ENCODE data around the gene ANKMY1. TPM values are rescaled to one million over a fixed set of nuclear protein-coding genes. Genes with fewer than 3 reads are reported as not detected.

Gene ANKMY1
- total RNA-seq, 1 donor from 2014 or later = 25.1 TPM

DNA sequence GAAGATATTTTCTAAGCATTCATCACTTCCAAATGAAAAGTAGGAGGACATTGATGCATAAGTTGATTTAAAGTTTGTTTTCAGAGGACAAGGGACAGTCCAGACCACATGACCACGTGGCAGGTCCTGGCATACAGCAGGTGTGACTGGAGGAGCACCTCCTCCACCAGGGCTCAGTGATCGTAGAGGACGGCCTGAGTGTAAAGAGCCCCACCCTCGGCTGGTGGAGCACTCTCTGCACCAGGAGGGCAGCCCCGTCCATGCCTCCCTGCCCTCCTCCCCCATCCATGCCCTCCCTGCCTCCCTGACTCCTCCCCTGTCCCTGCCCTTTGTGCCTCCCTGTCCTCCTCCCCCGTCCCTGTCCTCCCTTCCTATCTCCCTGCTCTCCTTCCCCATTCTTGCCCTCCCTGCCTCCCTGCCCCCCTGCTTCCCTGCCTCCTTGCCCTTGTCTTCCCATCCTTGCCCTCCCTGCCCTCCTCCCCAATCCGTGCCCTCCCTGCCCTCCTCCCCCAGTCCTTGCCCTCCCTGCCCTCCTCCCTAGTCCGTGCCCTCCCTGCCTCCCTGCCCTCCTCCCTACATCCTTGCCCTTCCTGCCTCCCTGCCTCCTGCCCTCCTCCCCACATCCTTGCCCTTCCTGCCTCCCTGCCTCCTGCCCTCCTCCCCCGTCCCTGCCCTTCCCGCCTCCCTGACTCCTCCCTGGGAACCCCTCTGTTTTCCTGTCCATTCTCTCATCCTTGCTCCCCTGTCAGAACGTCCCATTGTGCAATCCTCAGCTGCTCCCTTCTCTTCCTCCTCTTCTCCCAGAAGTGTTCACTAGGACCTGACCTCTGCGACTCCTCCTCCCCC, 47.9 kb downstream of the ANKMY1 start:
- H3K36me3 Mint-ChIP-seq (ENCODE audit: low read depth) = no peaks in the 10 kb centered on the region
- no peak overlapping the region for H3K27ac Mint-ChIP-seq
- H3K9me3 Mint-ChIP-seq = no peaks in the 10 kb centered on the region
- DNase-seq (ENCODE audit: low spot score) = peak; percentile 6
- peaks cover 11% of the 10 kb centered on the region for H3K4me1 Mint-ChIP-seq (ENCODE audit: low read depth)
- no peak overlapping the region for H3K4me3 Mint-ChIP-seq (ENCODE audit: low read depth)
- no peaks in the 10 kb centered on the region for H3K27me3 Mint-ChIP-seq (ENCODE audit: low read depth)
- intact Hi-C loops (cut with micrococcal nuclease) = no loop called here

DNA sequence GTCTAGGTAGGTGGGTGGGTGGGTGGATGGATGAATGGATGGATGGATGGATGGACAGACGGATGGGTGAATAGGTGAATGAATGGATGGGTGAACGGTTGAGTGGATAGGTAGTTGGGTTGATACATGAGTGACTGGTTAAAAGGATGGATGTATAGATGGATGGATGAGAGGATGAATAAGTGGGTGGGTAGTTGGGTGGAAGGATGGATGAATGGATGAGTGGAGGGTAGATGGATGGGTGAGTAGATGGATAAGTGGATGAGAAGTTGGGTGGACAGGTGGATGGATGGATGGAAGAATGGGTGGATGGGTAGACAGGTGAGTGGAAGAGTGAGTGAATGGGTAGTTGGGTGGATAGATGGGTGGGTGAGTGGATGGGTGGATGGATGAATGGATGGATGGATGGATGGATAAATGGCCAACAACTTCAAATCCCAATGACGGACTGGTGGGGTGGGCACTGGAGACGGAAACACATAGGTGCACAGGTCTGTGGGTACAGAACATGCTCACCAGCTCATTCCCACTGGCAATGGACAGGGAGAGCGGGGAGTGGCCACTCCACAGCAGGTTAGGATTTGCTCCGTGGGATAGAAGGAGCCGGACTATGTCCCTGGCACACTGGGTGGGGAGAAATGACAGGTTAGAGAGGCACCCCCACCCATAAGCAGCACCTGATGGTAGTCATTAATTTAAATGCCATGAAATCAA, 48.8 kb downstream of the ANKMY1 start:
- Mint-ChIP-seq H3K4me1 (ENCODE audit: low read depth) (peaks cover 7% of the 10 kb centered on the region), H3K4me3 (ENCODE audit: low read depth) (no peak overlapping the region), H3K27ac (no peak overlapping the region), H3K27me3 (ENCODE audit: low read depth) (no peaks in the 10 kb centered on the region), H3K9me3 (no peaks in the 10 kb centered on the region), H3K36me3 (ENCODE audit: low read depth) (no peaks in the 10 kb centered on the region)
- DNase-seq (ENCODE audit: low spot score) = peak; percentile 2
- intact Hi-C loops (cut with micrococcal nuclease) = no loop called here

DNA sequence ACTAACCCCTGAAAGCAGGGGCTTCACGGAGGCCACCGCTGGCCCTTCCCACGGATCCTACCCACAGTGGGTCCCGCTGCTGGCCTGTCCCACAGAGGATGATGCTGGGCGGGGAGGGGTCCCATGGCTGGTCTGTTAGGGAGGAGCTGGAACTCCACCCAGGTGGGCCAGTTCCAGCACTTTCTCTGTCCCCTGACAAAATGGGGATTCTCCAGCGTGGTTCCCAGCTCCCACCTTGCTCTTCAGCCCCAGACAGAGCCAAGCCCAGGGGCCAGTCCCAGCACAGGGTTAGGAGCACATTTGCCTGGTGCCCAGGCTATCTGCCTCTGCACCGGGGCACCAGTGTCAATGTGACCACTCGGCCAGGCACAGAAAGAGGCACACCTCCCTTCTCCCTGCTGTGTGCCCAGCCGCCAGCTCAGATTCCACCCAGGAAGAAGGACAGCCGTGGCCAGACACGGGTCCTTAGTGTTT, 50.0 kb downstream of the ANKMY1 start:
- intact Hi-C loops (cut with micrococcal nuclease) = no loop called here
- Mint-ChIP-seq H3K4me1 (ENCODE audit: low read depth) (no peaks in the 10 kb centered on the region), H3K36me3 (ENCODE audit: low read depth) (no peaks in the 10 kb centered on the region), H3K27me3 (ENCODE audit: low read depth) (no peaks in the 10 kb centered on the region), H3K9me3 (no peaks in the 10 kb centered on the region), H3K27ac (no peak overlapping the region), H3K4me3 (ENCODE audit: low read depth) (no peak overlapping the region)
- DNase-seq (ENCODE audit: low spot score) = no peak

DNA sequence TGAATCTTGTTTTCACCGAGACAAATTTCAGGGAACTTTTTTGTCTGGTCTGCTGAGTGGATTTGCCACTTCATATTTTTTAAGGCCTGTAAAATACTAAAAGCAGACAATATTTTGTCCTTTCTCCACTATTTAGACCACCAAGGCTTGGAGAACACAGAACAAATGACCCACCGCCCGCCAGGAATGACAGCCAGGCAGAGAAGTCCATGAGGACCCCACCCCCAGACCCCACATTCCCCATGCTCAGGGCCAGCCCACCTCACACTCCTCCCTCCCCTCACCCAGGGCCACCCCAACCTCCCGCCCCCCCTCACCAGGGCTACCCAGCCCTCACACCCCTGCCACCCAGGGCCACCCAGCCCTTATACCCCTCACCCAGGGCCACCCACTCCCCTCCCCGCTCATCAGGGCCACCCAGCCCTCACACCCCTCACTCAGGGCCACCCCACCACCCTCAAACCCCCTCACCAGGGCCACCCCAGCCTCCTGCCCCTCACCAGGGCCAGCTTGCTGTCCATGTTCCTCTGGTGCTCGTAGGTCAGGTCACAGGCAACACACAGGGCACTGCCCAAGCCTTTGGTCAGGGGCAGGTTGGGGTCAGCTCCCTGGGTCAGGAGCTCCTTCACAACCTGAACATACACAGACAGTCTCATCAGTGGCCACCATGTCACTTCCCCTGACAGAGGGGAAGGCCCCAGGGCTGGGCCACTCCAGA, 50.6 kb downstream of the ANKMY1 start:
- no peaks in the 10 kb centered on the region for H3K27me3 Mint-ChIP-seq (ENCODE audit: low read depth)
- no peak overlapping the region for H3K27ac Mint-ChIP-seq
- intact Hi-C loops (cut with micrococcal nuclease) = no loop called here
- no peaks in the 10 kb centered on the region for H3K9me3 Mint-ChIP-seq
- H3K36me3 Mint-ChIP-seq (ENCODE audit: low read depth) = no peaks in the 10 kb centered on the region
- no peak for DNase-seq (ENCODE audit: low spot score)
- H3K4me1 Mint-ChIP-seq (ENCODE audit: low read depth) = no peaks in the 10 kb centered on the region
- H3K4me3 Mint-ChIP-seq (ENCODE audit: low read depth) = no peak overlapping the region

DNA sequence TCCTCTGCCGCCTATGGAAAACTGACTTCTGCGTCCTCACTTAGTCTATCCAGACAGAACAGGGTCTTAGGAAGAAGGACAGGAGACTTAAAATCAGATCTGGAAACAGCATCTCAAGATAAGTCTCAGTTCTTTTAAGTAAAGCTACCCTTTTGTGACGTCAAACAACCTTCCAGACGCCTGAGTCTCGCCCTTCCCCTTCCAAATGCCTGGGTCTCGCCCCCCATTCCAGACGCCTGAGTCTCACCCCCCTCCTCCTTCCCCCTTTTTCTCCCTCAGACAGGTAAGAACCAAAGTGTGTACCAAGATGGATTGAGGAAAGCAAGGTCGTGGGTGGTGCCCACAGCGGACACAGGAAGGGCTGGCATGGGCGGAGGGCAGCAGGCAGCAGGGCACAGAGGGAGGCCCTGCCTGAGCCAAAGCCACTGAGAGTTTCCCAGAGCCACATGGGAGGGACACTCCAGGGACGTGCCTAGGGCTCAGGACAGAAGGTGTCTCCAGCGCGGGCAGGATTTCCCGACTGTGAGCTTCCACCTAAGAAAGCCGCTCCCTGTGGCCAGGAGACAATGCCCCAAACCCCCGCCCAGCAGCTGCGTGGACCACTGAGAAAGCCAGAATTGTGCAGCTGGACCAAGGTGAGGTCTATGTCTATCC, 51.3 kb downstream of the ANKMY1 start:
- H3K4me1 Mint-ChIP-seq (ENCODE audit: low read depth) = no peaks in the 10 kb centered on the region
- H3K9me3 Mint-ChIP-seq = no peaks in the 10 kb centered on the region
- H3K27ac Mint-ChIP-seq = no peak overlapping the region
- no peak for DNase-seq (ENCODE audit: low spot score)
- H3K4me3 Mint-ChIP-seq (ENCODE audit: low read depth) = no peak overlapping the region
- H3K36me3 Mint-ChIP-seq (ENCODE audit: low read depth) = no peaks in the 10 kb centered on the region
- intact Hi-C loops (cut with micrococcal nuclease) = no loop called here
- no peaks in the 10 kb centered on the region for H3K27me3 Mint-ChIP-seq (ENCODE audit: low read depth)

DNA sequence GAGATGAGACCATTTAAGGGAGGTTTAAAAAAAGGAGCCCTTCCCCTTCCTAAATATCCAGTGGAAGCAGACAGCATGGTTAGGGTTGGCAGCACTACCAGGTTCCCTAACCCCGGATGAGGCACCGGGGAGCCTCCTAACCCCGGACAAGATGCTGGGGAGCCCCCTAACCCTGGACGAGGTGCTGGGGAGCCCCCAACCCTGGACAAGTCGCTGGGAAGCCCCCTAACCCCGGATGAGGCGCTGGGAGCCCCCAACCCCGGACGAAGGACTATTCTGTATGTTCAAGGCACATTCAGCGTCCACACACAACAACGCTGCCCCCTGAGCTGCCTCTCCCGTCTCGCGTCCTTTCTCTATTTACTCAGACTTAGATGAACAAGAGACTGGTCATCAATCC, 51.9 kb downstream of the ANKMY1 start:
- Mint-ChIP-seq H3K4me1 (ENCODE audit: low read depth) (no peaks in the 10 kb centered on the region), H3K9me3 (no peaks in the 10 kb centered on the region), H3K36me3 (ENCODE audit: low read depth) (no peaks in the 10 kb centered on the region), H3K4me3 (ENCODE audit: low read depth) (no peak overlapping the region), H3K27ac (no peak overlapping the region), H3K27me3 (ENCODE audit: low read depth) (no peaks in the 10 kb centered on the region)
- DNase-seq (ENCODE audit: low spot score) = peak; percentile 4
- intact Hi-C loops (cut with micrococcal nuclease) = no loop called here

DNA sequence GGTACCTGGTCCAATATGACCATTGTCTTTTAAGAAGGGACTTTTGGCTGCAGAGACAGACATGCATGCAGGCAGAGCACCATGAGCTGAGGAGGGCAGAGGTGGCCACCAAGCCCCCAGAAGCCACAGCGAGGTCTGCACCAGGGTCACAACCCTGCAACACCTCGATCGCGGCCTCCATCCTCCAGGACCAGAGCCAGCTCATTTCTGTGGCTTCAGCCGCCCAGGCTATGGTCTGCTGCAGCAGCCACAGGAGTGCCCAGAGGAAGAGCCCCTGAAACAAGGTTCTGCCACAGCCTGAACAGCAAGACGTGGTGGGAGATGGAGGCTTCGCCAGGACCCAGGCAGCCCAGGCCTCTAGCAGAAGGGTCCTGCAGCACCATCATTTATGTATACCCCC, 53.9 kb downstream of the ANKMY1 start:
- H3K27me3 Mint-ChIP-seq (ENCODE audit: low read depth) = no peaks in the 10 kb centered on the region
- no peak overlapping the region for H3K27ac Mint-ChIP-seq
- H3K4me1 Mint-ChIP-seq (ENCODE audit: low read depth) = no peaks in the 10 kb centered on the region
- no peak overlapping the region for H3K4me3 Mint-ChIP-seq (ENCODE audit: low read depth)
- no peaks in the 10 kb centered on the region for H3K9me3 Mint-ChIP-seq
- no peak for DNase-seq (ENCODE audit: low spot score)
- peaks cover 2% of the 10 kb centered on the region for H3K36me3 Mint-ChIP-seq (ENCODE audit: low read depth)
- intact Hi-C loops (cut with micrococcal nuclease) = no loop called here

DNA sequence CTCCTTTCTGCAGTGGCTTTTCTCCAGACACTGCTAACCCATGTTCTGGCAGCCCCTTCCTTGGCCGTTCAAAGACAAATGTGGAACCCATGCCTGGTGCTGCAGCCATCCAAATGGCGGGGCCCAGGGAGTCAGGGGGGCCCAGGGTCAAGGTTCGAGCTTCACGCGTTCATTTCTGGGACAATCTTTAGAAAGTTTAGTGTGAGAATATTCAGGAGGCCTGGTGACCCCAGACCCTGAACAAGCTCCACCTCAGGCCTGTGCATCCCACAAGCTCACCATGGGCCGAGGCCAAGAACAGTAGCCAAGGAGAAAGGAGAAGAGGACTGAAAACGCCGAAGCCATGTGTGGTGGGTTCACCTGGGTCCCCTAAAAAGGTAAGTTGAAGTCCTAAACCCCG, 54.4 kb downstream of the ANKMY1 start:
- Mint-ChIP-seq H3K36me3 (ENCODE audit: low read depth) (peaks cover 6% of the 10 kb centered on the region), H3K9me3 (no peaks in the 10 kb centered on the region), H3K27me3 (ENCODE audit: low read depth) (no peaks in the 10 kb centered on the region), H3K4me1 (ENCODE audit: low read depth) (no peaks in the 10 kb centered on the region), H3K4me3 (ENCODE audit: low read depth) (no peak overlapping the region), H3K27ac (no peak overlapping the region)
- intact Hi-C loops (cut with micrococcal nuclease) = no loop called here
- no peak for DNase-seq (ENCODE audit: low spot score)

DNA sequence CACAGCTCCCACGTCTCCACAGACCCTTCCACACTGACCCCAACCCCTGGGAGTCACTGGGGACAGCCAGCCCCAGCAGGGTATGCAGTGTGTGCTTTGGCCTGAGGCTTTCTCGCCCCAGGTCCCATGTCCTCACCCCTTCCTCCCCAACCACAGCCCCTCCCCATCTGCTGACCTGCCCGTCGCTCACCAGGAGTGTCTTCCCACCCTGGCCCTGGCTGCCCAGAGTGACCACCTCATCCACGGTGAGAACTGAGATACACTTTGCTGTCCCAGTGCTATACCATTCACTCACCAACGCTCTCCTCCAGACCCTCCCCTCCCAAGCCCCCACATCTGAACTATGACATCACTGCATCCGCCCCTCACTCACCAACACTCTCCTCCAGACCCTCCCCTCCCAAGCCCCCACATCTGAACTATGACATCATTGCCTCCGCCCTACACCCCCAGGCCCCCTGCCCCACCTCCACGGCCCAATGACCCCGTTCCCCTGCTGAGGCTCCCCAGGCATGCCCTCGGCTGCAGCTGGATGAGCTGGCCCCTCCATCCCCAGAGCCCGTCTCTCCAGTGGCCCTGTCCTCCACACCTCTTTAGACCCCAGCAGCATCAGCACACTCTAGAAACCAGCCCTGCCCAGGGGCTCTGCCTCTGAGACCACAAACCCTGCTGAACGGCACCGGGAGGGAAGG, 55.2 kb downstream of the ANKMY1 start:
- Mint-ChIP-seq H3K36me3 (ENCODE audit: low read depth) (peaks cover 6% of the 10 kb centered on the region), H3K27ac (no peak overlapping the region), H3K4me1 (ENCODE audit: low read depth) (no peaks in the 10 kb centered on the region), H3K27me3 (ENCODE audit: low read depth) (no peaks in the 10 kb centered on the region), H3K4me3 (ENCODE audit: low read depth) (no peak overlapping the region), H3K9me3 (no peaks in the 10 kb centered on the region)
- intact Hi-C loops (cut with micrococcal nuclease) = no loop called here
- no peak for DNase-seq (ENCODE audit: low spot score)

DNA sequence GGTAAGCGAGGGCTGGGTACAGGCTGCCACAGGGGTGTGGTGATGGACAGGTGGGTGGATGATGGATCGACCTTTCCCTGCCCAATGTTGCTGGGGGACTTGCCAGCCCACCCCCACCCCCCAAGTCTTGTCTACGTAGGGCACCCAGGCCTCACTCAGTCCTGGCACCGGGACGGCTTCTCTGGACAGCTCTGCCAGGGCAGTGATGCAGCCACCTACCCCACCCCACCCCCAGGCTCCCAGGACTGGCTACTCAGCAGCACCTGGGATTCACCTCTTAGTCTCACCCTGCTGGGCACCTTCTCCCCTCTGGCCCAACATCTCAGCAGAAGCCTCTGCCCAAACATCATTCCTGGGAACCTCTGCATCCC, 55.7 kb downstream of the ANKMY1 start:
- intact Hi-C loops (cut with micrococcal nuclease) = no loop called here
- no peak for DNase-seq (ENCODE audit: low spot score)

DNA sequence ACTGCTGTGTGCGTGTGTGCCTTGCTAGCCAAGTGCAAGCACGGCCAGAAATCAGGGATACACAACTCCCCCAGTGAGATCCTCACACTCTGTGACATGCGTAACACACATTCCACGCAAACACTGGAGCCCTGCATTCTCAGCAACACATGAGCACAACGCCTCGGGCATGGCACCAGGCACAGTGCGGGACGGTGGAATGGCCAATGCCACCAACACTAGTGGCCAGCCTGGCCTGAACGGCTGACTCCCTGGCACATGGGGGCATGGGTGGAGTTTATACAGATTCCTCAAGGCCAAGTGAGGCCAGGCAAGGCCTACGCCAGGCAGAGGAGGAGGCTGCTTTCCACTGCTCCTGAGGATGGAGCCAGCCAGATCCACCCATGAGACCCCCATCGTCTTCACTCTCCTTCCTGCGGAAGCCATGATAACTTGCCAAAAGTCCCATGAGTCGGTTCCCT, 56.2 kb downstream of the ANKMY1 start:
- no peak for DNase-seq (ENCODE audit: low spot score)
- Mint-ChIP-seq H3K36me3 (ENCODE audit: low read depth) (peaks cover 6% of the 10 kb centered on the region), H3K27ac (no peak overlapping the region), H3K4me1 (ENCODE audit: low read depth) (no peaks in the 10 kb centered on the region), H3K27me3 (ENCODE audit: low read depth) (no peaks in the 10 kb centered on the region), H3K9me3 (no peaks in the 10 kb centered on the region), H3K4me3 (ENCODE audit: low read depth) (no peak overlapping the region)
- intact Hi-C loops (cut with micrococcal nuclease) = no loop called here

More for the DNA sequence above, 55.7 kb downstream of the ANKMY1 start:
- peaks cover 6% of the 10 kb centered on the region for H3K36me3 Mint-ChIP-seq (ENCODE audit: low read depth)
- H3K9me3 Mint-ChIP-seq = no peaks in the 10 kb centered on the region
- H3K27me3 Mint-ChIP-seq (ENCODE audit: low read depth) = no peaks in the 10 kb centered on the region
- H3K4me1 Mint-ChIP-seq (ENCODE audit: low read depth) = no peaks in the 10 kb centered on the region
- no peak overlapping the region for H3K27ac Mint-ChIP-seq
- no peak overlapping the region for H3K4me3 Mint-ChIP-seq (ENCODE audit: low read depth)
